NK-92 (cell line): ENCODE measurements around the gene NOP9.

Experiments used
- DNase-seq: peaks from one replicate; lab custom pipeline; 2025; ENCODE audit not compliant: unreplicated experiment; lab: John Stamatoyannopoulos, UW

Gene NOP9

DNA sequence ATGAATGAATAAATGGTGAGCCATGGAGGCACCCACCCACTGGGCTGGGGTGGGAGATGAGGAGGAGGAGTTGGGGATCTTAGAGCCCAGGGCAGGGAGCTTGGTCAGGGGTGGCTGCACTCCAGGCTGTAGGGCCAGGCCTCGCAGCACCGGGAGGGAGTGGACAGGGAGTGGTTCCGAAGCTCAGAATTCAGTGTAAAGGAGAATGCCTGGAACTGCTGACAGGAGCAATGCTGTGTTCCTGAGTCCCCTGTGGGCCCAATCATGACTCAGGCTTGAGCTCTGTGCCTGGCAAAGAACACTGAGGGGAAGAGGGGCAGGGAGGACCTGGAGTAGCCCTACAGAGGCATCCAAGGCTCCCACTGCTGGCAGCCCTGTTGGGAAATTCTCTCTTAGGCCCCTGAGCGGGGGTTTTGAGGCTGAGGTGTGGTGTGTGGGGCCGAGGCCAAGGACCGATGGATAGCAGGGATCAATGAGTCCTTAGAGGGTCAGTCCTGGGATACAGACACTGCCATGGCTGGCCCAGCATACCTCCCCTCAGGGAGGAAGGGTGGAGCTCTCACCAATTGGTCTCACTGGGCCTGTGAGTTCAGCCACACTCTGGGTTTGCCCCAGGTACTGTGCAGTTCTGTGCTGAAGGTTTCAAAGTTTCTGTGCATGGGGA, 18.7 kb upstream of the NOP9 start:
- DNase-seq, result no peak

DNA sequence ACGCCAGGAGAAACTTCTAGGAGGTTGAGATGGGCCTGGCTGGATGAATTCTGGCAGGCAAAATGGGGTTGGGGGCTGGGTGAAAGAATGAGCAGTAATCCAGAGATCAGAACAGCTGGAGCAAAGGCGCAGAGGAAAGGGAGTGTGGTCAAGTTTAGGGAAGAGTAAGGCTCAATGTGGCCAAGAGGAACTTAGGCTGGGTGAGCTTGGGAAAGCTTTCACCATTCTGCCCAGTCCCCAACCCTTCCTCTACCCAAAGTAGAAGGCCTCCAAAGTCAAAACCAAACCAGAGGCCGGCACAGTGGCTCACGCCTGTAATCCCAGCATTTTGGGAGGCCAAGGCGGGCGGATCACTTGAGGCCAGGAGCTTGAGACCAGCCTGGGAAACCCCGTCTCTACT, 18.0 kb upstream of the NOP9 start:
- DNase-seq, result no peak

DNA sequence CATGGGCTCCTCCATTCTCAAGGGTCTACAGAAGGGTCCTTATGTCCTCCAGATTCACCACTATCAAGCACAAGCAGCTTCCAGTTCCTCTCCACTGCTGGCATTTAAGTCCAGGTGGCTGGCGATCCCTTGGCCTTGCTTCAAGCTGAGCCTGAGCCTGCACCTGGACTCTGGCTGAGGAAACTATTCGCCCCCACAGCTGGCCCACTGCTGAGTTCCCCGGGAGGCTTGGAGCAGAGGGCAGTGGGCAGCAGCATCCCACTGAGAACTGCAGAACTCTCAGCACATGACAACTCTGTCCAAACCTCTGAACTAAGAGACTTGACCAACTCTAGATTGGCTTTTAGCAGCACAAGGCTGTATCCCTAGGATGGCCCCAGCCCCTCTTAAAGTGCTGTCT, 16.9 kb upstream of the NOP9 start:
- no peak for DNase-seq

DNA sequence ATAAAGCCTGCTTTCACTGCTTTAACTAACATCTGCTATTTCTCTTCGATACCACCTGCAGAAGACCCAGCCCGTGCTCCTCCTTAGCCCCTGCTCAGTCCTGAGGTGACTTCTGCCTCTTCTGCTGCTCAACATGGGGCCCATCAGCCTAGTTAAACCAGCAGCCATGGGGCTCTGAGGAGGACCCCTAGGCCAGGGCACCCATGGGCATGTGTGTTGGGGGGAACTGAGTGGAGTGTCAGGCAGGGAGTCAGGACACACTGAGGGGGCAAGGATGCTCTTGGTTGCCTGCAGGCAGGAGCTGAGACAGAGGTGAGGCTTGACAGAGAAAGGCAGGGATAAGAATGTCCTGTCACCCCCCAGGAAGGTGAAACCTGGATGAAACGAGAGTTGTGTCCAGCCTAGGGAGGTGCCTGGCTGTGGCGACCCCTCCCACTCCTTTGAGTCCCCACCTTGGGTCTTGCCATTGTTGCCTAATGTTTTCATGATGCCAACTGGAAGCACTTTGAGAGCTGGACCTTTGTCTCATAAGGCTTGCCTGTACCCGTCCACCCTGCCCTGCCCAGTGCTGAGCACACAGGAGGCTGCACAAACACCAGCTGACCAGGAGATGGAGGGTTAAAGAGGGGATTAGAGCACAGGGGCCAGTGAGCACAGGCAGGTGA, 15.7 kb upstream of the NOP9 start:
- no peak for DNase-seq

DNA sequence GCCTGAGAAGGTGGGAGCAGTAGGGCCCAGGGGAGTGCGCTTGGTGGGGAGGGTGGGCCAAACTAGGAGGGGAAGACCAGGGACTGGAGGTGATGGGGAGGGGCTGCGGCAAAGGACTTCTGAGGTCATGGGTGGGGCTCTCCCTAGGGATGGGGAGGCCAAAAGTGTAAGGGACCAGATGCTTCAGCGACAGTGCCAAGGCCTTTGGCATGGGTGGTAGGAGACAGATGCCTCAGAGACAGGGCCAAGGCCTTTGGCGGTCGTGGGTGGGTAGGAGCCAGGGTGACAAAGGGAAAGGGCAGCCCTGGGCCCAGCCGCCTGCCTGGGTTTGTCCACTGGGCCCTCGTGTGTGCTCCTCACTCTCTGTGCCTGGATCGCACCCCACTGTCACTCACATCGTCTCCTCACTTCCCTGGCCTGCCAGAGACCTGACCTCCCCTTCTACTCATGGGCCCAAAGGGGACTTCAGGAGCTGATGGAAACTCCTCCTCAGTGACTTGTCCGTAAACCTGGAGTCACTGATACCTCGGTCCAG, 15.1 kb upstream of the NOP9 start:
- DNase-seq, result no peak

DNA sequence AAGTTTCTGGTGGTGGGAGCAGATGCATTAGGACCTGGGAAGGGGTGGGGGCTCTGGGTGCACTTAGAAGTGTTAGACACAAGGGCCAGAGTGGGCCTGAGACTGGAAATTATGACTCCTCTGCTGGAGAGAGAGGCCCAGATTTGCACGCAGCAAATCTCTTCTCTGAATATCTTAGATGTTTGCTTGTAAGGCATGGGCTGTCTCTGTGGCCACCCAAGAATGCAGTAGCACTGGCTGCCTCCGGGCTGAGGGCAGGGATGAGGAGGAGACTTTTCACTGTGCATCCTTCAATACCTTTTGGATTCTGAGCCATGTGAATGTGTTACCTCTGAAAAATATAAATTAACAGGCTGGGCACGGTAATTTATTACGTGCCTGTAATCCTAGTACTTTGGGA, 14.3 kb upstream of the NOP9 start:
- no peak for DNase-seq

DNA sequence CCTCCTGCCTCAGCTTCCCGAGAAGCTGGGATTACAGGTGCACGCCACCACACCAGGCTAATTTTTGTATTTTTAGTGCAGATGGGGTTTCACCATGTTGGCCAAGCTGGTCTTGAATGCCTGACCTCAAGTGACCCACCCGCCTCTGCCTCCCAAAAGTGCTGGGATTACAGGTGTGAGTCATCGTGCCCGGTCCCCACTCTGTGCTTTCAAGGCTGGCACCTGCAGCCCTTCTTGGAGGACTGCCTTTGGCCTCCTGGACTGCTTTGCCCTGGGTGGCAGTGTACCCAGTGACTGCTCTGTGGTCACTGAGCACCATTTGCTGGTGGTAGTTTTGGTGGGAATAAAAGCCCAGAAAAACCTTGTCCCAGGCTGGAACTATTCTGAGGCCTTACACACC, 12.7 kb upstream of the NOP9 start:
- DNase-seq, result no peak

DNA sequence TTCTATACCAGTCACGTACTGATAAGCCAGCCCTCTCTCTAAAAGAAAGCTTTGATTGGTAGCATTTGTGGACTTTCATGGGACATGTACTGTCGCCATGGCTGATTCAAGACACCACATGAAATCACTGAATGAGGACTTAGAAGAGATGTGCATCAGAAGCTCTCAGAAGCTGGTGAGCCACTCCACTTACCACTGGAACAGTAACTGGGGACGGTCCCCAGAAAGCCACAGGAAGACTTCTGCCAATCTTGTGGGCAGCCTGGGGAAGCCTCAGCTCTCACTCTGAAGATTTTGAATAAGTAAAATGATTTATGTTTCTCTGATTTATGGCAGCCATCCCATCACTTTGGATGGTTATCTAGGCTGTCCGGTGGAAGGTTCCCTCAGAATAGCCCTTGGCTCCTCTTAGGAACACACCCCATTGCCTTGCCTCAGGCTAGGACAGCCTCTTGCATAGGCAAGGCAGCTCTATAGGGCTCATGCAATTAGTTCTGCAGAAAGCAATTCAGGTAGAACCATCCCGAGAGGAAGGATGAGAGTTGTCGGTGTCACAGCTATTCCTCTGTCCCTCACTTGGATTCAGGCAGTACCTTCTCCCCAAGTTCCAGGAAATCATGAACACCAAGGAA, 9.9 kb upstream of the NOP9 start:
- no peak for DNase-seq

DNA sequence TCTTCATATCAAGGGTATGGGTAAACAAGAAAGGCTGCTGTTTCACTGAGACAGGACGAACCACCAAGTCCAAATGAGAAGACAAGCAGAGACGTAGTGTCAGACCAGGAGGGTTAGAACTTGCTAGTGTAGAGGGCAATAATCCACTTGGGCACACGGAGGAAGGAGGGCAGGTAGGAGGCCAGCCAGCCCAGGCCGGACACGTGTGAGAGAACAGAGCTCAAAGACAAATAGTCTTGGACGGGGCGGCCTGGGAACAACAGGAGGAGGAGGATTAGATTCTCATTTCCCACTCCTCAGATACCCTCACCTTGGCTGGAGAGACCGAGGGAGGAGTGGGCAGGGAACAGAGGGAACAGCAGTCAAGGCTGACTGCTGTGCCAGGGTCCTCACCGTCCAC, 8.9 kb upstream of the NOP9 start:
- DNase-seq, result no peak

DNA sequence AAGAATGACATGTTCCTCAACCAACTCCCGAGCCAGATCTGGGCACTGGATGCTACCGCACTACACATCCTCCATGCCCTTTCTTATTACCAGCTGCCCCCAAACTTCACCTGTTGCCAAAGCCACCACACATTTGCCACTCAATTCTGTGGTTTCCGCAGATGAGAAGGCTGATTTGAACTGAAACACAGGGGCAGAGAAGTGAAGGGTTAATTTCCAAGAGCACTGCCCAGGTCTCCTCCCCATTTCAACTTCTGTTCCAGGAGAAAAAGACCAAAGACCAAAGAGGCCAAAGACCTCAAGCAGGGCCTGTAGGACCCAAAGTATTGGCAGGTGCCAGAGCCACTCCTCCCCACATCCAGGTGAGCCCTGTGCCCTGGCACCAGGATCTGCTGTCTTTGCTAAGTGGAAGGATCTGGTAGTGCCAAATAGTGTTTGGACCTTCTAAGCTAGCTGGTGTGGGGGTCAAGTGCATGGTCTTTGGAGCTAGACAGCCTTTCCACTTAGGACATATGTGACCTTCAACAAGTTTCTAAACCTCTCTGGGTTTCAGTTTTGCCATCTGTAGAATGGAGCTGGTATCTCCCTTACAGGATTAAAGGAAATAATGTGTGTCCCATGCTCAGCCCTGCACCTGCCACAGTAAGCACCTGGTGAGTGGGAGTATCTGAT, 8.1 kb upstream of the NOP9 start:
- DNase-seq, result no peak

DNA sequence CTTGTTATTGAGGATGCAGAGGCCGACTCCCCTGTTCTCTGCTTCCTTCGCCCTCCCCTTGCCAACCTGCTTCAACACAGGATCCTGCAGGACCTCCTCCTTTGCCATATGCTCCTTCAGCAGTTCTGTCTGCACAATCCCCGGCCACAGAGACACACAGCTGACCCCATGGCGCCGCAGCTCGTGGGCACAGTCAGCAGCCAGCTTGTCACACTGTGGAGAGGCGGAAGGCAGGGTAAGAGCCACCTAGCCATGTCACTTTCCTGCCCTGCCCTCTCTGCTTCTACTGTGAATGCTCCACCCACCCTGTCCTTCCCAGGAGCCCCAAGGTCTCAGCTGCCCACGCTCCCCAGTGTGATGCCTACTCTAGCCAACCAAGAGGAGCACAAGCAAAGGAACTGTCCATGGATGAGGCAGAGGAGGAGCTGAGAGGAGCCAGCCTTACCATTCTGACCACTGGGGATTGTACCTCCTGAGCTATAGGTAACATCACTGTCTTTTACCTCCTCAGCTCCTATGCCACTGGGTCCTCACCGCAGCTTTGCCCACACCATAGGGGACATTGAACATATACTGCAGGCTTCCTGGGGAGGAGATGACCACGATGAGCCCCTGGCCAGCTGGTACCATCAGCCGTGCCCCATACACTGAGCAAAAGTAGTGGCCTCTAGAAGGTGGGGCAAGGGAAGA, 7.4 kb upstream of the NOP9 start:
- DNase-seq, result no peak

DNA sequence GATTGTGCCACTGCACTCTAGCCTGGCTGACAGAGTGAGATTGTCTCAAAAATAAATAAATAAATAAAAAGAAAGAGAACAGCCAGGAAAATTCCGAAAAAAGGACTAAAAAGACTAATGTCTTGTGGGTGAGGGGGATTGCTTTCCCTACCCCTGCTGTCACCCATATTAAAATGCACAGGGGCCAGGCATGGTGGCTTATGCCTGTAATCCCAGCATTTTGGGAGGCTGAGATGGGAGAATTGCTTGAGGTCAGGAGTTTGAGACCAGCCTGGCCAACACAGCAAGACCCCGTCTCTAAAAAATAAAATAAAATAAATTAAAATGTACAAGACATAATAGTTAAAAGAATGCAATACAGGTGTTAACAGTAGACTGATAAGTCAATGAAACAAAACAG, 6.1 kb upstream of the NOP9 start:
- DNase-seq, result no peak

DNA sequence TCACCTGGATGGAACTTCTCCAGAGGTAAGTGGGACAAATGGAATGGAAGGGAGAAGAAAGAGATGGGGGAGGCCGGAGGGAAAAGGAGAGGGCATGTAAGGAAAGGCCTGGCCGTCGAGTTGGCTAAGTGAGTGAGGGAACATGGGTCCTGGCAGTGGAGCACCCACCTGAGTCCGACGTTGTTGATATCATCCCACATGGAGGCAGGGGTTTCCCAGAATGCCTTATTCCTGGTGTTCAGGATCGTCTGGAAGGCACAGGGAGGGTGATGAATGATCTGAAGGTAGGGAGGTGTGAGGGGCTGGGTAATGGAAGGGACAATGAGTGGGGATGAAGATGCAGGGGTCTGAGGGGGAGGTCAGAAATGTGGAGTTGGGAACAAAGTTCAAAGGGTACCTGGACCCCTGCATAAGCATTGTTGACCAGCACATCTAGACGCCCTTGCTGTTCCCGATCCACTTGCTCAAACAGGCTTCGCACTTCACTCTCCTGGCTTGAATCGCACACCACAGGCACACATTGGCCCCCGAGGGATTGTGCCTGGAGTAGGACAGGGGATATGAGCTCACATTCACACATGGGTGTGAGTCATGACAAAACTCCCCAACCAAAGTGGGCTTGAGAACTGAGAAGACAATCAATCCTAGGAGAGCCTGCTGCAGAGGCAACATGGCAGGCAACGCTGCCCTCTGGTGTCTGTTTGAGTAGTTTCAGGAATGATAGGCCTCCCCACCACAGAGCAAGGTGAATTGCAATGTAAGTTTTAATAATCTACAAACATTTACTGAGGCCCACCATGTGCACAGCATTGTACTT, 3.1 kb upstream of the NOP9 start:
- no peak for DNase-seq

DNA sequence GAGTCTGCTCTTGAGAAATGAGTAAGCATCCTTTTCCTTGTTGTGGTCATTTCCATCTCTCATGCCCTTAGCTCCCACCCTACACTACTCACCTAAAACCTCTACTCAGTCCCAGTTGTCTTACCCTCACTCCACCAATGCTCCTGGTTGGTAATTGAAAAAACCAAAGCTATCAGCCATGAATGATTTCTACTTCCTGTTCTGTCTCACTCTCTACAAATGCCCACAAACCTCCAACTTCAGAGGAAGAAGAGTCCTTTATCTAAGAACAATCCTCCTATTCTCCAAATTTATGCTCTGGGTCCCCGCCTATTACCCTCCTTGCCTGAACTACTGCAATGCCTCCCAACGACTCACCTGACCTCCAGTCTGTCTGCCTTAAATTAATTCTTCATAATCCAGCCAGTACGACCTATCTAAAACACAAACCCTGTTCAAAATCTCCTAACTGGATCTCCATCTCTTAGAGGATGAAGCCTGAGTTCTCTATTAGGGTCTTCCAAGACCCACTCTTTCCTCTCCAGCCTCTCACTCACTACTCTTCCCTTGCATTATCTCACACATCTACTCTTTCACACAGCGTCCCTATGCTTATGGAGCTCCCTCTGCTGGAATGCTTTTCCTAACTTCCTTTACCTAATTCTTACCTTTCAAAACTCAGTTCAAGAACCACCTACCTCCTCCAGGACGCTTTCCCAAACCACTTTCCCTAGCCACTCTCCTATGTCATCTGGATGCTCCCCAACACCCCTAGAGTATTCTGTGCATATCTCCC, 2.3 kb upstream of the NOP9 start:
- DNase-seq, result no peak

DNA sequence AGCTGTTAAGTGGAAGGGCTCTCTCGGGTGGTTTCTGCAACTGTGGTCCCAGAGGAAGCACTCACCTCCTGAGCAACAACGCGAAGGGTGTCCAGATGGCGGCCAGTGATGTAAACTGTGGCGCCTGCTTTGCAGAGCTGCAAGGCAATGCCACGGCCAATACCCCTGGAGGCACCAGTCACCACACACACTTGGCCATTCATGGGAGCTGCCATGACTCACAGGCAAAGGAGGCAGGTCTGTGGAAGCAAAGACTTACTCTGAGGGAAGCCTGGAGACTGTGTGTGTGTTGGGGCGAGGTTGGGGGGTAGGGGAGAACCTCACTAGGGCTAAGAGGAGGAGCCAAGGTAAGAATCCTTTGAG, 777 bp upstream of the NOP9 start:
- no peak for DNase-seq

DNA sequence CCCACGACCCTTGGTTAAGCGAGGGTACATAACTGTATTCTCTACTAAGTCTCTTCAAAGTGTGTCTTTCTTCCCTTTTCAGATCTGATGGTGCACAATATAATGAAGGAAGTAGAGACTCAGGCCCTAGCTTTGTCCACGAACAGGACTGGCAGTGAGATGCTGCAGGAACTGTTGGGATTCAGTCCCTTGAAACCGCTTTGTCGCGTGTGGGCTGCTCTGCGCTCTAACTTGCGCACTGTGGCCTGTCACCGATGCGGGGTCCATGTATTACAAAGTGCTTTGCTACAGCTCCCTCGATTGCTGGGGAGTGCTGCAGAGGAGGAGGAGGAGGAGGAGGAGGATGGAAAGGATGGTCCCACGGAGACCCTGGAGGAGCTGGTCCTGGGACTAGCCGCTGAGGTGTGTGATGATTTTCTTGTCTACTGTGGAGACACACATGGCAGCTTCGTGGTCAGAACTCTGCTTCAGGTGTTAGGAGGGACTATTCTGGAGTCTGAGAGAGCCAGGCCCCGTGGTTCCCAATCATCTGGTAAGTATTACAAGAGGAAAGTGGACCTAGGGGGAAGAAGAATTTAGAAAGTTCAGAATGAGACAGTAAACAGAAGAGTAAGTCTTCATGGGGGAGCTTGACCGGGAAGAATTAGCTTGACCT, 803 bp downstream of the NOP9 start:
- no peak for DNase-seq

DNA sequence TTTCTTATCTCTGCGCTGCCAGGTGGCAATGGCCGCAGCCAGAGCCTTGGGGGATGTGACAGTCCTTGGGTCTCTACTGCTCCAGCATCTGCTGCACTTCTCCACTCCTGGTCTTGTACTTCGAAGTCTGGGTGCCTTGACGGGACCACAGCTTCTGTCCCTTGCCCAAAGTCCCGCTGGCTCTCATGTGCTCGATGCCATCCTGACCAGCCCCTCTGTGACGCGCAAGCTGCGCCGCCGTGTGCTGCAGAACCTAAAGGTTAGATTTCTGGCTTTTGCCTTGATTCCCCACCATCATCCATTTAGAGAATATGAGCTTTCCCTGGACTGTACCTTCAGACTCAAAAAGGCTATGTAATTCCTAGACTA, 4.4 kb downstream of the NOP9 start:
- DNase-seq, result no peak

DNA sequence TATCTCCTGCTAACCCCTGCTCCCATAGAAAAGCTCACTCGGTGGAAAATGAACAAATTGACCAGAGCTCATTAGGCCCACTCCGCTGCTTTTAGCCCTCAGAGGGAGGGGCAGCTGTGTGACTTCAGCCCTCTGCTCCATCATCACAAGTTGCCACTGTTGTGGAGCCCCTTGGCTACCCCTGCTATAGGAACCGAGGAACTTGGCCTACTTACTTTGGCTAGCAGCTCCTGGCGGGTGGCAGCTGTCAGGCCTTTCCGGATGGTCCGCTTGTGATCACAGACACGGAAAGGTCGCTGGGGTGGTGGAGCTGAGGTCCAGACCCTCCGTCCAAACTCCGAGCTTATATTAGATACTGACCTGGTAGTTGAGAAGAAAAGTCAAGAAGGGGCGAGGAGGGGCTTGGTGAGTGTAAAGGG, 7.5 kb downstream of the NOP9 start:
- no peak for DNase-seq
